DMS153 treated with DMSO at 0.1 percent for 48 hours (cell line): ENCODE measurements around the gene NUP210L.
"Not testable (repeated sequence)": the region's sequence is repeated elsewhere in the genome, so short reads cannot be mapped to it uniquely, and the experiment has no call there.

Experiments used
- DNase-seq: peaks from one replicate; lab custom pipeline; 2025; ENCODE audit not compliant: unreplicated experiment; lab: John Stamatoyannopoulos, UW

Gene NUP210L

DNA sequence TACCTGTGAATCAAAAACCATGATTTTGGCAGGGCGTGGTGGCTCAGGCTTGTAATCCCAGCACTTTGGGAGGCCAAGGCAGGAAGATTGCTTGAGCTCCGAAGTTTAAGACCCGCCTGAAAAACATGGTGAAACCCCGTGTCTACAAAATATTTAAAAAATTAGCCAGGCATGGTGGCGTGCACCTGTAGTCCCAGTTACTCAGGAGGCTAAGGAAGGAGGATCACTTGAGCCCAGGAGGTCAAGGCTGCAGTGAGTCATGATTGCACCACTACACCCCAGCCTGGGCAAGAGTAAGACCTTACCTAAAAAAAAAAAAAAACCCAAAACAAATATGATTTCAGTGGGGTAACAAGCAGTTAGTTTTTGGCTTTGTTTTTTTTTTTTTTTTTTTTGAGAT lies 54.7 kb downstream of the NUP210L start:
- DNase-seq: not testable (repeated sequence)

DNA sequence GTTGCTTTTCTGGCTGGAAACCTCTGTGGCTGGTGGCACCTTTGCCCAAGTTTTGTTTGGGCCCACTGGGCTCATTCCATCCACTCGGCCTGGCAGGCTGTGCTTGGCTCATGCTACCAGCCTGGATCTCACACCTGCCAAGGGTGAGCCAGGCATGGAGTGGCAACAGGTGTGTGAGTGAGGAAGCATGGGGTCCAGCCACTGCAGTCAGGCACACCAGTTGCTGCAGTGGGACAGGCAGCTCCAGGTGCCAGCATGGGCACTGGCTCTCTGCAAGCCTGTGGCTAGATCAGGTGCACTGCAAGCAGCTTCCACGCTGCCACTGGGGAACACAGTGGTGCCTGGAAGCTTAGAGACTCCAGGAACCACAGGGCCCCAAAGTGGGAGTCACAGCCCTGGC lies 57.0 kb downstream of the NUP210L start:
- DNase-seq: no peak

DNA sequence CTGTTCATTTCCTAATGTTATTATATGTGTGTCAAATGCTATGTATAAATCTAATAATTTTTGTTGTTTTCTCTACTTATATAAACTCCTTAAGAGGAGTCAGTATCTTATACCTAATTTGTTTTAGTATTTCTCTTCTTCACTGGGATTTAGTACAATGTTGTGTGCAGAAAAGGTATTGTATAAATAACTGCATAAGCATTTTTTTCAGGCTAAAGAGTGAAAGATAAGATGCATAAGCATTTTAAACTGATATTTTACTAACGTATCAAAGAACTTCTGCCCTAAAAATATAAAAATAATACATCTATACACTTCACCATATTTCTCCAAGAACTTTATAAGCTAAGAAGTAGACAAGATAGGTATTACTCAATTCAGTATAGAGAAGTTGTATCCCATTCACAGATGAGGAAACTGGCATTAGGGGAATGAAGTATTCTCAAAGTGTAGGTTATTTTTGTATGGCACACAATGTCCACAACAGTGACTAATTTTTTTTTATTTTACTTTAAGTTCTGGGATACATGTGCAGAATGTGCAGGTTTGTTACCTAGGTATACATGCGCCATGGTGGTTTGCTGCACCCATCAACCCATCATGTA lies 59.3 kb downstream of the NUP210L start:
- no peak for DNase-seq

DNA sequence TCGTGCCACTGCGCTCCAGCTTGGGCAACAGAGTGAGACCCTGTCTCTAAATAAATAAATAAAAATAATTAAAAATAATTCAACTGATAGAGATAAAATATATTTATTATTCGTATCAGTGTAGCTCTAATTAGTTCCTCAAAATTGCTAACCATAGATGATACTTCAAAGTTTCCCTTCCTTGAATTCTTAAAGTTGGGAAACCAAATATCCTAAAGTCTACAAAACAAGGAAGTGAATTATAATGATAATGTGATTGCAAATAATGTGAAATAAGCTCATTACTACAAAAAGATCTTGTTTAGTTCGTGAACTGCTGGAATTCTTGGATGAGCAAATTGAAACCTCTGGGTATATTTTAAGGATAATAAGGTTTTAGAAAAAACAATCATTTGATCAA lies 60.5 kb downstream of the NUP210L start:
- no peak for DNase-seq

DNA sequence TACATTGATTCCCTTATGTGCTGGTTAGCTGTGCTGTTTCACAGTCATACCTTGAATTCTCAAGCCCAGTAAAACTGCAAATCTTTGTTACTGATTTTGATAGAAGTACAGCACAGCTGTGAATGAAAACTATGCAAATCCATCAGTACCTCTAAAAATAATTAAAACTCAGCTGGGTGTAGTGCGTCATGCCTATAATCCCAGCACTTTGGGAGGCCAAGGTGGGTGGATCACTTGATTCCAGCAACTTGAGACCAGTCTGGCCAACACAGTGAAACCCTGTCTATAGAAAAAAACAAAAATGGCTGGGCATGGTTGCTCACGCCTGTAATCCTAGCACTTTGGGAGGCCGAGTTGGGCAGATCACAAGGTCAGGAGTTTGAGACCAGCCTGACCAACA lies 61.2 kb downstream of the NUP210L start:
- DNase-seq: no peak

DNA sequence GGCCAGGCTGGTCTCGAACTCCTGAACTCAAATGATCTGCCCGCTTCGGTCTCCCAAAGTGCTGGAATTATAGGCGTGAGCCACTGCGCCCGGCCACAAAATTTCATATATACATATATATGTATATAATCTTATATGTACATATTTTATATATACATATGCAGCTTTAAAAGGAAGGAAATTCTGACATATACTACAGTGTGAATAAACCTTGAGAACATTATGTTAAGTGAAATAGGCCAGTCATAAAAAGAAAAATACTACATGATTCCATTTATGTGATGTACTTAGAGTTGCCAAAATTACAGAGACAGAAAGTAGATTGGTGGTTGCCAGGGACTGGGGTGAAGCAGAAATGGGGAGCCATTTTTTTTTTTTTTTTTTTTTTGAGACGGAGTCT lies 63.2 kb downstream of the NUP210L start:
- DNase-seq: no peak

DNA sequence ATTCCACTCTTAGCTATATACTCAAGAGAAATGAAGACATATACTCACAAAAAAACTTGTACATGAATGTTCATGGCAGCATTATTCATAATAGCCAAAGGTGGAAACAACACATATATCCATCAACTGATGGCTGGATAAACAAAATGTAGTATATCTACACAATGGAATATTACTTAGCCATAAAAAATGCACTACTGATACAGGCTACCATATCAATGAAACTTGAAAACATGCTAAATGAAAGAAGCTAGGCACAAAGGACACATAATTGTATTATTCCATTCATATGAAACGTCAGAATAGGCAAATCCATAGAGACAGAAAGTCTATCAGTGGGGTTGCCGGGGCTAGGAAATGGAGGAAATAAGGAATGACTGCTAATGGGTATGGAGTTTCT lies 67.3 kb downstream of the NUP210L start:
- no peak for DNase-seq

DNA sequence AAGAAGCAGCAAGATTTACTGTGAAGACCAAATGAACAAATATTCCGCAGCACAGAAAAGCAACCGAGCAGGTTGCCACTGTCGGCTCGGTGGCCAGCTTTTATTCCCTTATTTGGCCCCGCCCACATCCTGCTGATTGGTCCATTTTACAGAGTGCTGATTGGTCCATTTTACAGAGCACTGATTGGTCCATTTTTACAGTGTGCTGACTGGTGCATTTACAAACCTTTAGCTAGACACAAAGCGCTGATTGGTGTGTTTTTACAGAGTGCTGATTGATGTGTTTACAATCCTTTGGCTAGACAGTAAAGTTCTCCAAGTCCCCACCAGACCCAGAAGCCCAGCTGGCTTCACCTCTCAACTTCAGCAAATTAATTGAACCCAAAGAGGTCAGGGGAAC lies 71.8 kb downstream of the NUP210L start:
- DNase-seq: not testable (repeated sequence)

DNA sequence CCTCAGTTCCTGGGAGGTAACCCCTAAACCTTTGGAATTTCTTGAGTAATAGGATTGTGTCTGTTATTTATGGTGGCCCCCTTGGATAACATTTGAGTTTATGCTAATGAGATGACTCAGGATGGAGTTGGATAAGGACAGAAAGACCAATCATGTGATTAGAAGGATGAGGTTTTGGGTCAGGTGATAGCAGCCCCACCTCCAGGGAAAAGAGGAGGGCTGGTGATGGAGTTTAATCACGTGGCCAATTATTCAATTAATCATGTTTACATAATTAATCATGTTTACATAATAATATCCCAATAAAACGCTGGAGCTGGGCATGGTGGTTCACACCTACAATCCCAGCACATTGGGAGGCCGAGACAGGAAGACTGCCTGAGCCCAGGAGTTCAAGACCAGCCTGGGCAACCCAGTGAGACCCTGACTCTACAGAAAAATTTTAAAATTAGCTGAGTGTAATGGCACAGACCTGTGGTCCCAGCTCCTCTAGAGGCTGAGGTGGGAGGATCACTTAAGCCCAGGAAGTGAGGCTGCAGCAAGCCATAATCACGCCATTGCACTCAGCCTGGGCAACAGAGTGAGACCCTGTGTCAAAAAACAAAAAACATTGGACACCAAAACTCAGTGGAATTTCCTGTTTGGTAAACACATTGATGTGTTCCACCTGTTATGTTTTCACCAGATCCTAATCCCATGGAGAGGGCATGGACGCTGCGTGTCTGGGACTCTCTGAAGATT lies 73.3 kb downstream of the NUP210L start:
- DNase-seq: no peak

DNA sequence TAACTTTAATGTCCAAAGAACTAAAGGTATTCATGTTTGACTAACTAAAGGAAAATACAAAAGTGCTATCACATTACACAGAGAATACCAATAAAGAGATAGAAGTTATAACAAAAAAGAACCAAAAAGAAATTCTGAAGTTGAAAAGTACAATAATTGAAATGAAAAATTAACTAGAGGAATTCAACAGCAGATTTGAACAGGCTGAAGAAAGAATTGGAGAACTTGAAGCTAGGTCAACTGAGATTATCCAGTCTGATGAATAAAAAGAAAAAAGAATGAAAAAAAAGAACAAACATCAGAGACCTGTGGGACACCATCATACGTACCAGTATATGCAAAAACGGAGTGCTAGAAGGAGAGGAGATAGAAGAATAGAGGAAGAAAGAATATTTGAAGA lies 78.5 kb downstream of the NUP210L start:
- no peak for DNase-seq

DNA sequence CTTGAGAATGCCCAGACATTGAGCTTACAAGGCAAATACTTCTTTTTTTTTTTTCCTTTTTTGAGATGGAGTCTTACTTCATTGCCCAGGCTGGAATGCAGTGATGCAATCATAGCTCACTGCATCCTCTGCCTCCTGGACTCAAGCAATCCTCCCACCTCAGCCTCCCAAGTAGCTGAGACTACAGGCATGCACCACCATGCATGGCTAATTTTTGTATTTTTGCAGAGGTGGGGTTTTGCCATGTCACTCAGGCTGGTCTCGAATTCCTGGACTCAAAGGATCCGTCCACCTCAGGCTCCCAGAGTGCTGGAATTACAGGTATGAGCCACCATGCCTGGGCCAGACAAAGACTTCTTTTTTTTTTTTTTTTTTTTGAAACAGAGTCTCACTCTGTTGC lies 79.1 kb downstream of the NUP210L start:
- DNase-seq: no peak

DNA sequence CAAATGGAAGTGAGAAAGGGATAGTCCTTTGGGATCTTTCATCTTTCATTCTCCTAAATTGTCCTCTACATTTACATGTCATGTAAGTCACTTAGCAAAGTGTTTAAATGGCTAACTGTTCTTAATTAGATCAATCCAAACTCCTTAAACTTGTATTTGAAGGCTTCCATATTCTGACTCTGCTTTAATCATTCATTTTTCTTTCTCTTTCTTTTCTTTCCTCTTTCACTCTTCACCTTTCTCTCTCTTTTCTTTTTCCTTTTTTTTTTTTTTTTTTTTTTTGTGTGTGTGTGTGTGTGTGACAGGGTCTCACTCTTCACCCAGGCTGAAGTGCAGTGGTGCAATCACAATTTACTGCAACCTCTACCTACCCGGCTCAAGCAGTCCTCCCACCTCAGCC lies 92.6 kb downstream of the NUP210L start:
- DNase-seq: no peak

DNA sequence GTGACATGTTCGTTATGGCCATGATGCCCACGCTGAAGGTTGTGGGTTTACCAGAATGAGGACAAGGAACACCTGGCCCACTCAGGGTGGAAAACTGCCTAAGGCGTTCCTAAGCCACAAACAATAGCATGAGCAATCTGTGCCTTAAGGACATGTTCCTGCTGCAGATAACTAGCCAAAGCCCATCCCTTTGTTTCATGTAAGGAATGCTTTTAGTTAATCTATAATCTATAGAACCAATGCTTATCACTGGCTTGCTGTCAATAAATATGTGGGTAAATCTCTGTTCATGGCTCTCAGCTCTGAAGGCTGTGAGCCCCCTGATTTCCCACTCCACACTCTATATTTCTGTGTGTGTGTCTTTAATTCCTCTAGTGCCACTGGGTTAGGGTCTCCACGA lies 107.4 kb downstream of the NUP210L start:
- DNase-seq: not testable (repeated sequence)

DNA sequence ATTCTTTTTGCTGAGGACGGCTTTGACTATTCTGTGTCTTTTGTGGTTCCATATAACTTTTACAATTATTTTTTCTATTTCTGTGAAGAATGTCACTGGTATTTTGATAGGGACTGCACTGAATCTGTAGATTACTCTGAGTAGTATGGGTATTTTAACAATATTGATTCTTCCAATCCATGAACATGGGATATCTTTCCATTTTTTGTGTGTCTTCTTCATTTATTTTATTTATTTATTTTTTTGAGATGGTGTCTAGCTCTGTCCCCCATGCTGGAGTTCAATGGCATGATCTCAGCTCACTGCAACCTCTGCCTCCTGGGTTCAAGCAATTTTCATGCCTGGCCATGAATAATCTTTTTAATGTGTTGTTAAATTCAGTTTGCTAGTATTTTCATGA lies 121.2 kb downstream of the NUP210L start:
- not testable (repeated sequence) for DNase-seq

DNA sequence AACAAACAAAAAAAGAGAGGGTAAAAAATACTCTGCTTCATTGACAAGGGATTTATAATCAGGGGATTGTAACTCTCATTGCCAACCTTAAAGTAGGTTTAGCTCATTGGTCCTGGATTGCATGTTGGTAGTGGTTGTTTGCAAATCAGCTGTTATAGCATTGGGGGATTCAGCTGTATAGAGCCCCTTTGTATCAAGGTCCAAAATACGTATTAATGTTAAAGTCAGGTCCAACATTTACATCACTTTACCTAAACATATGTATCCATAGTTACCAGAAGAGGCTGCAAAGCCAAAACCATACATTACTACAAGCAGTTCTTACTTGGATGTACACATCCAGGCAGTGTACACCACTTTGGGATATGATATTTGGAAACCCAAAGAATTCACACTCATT lies 134.9 kb downstream of the NUP210L start:
- no peak for DNase-seq

DNA sequence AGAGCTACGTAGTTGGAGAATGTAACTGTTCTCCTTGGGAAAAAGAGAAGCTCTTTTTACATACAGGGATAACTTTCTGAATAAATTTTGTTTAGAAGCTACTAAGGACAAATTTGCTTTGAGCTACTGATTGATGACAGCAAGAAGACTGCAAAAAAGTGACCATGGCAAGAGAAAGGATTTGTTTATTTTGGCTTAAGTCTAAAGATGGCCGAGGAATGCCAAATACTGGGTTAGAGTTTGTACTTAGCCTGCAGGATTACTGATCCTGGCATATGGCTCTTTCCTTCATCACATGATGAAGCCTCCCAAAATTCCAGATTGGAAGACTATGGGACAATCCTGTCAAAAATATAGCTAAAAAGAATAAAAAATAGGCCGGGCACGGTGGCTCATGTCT lies 135.6 kb downstream of the NUP210L start:
- no peak for DNase-seq

DNA sequence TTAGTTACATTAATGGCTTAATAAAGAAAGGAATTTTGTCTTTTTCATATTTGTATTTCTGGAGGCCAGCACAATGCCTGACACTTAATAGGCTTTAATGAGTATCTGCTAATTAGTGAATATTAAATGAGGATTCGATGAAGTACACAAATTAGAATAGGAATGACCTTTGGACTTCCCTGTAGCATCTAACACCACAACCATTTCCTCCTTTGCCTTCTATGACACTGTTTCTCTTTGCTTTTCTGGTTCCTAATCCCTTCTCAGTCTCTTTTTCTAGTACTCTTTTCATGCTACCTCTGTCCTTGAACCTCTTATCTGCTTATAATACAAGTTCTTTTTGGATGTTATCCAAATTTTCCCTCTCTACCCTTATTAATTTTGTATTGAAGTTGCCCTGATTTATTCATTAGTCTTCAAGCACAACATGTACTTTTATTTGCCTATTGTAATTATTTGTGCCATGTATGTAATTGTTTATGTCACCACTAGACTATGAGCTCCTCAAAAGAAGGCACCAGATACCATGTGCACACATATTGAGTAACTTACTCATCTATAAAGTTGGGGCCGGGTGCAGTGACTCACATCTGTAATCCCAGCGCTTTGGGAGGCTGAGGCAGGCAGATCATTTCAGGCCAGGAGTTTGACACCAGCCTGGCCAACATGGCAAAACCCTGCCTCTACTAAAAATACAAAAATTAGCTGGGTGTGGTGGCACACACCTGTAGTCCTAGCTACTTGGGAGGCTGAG lies 140.5 kb downstream of the NUP210L start:
- DNase-seq: no peak

DNA sequence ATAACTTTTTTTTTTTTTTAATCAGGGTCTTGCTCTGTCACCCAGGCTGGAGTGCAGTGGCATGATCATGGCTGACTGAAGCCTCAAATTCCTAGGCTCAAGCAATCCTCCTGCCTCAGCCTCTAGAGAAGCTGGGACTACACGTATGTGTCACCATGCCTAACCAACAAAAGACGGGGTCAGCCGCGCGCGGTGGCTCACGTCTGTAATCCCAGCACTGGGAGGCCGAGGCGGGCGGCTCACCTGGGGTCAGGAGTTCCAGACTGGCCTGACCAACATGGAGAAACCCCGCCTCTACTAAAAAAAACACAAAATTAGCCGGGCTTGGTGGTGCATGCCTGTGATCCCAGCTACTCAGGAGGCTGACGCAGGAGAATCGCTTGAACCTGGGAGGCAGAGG lies 142.3 kb downstream of the NUP210L start:
- not testable (repeated sequence) for DNase-seq

DNA sequence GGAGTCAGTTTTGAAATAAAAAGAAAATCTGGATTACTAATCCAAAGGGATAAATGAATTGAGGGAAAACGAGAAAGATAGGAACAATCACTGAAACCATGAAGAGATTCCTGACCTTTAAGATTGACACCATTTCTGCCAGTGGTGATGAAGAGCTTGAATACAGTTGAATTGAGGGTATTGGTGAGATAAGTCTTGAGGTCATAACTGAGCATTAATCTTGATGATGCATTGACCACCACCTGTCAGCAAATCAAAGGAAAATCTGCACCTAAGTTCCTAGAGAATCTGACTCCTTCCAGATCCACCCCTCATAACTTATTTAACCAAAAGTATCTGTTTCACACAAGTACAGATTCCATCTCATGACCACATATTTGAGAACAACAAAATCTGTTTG lies 142.7 kb downstream of the NUP210L start:
- DNase-seq: no peak

DNA sequence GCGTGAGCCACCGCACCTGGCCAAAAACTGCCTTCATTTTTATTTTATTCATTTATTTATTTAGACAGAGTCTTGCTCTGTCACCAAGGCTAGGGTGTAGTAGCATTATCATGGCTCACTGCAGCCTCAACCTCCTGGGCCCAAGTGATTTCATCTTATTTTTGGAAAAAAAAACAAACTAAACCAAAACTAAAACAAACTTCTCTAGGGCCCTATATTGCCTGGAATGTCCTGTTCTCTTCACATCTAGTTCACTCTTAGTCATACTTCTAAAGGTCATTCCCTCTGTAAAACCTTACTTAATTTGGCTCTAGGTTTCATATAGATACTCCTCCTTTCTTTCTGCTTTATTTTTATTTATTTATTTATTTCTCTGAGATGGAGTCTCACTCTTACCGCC lies 148.7 kb downstream of the NUP210L start:
- DNase-seq: no peak

DNA sequence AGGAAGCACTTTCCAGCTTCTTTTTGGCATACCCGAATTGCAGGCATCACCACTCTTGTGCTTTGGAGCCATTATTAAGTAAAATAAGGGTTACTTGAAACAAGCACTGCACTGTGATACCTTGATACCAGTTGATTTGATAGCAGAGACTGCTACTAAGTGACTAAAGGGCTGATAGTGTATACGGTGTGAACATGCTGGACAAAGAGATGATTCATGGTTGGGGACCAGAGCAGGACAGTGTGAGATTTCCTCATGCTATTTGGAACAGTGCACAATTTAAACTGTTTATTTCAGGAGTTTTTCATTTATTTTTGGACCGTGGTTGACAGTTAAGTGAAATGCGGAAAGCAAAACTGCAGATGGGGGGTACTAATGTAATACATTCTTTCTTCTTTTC lies 154.5 kb downstream of the NUP210L start:
- no peak for DNase-seq

DNA sequence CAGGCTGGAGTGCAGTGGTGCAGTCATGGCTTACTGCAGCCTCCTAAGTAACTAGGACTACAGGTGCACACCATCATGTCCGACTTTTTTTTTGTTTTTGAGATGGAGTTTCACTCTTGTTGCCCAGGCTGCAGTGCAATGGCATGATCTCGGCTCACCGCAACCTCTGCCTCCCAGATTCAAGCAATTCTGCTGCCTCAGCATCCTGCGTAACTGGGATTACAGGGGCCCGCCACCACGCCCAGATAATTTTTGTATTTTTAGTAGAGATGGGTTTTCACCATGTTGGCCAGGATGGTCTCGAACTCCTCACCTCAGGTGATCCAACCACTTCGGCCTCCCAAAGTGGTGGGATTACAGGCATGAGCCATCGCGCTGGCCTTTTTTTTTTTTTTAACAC lies 158.0 kb downstream of the NUP210L start:
- not testable (repeated sequence) for DNase-seq
